GM21737 (cell line): ENCODE results near the gene SH2D3C.
A peak's percentile ranks its signal among the peaks of the same experiment; 100 is the strongest.
"Not testable (repeated sequence)": the region's sequence is repeated elsewhere in the genome, so short reads cannot be mapped to it uniquely, and the experiment has no call there.

Experiments
- ATAC-seq: cut with Tn5 transposase; IDR thresholded peaks from one replicate; pipeline ENCODE4 v1.9.1; 2021; ENCODE audit warnings: mild to moderate bottlenecking, moderate library complexity; ENCODE audit not compliant: unreplicated experiment

SH2D3C gene

GRCh38 chr9:127785933-127786772 is 7.7 kb upstream of the SH2D3C start, which contains the start of gene CDK9:
TSS of gene CDK9 (plus strand) at chr9:127786034. CDS start at chr9:127786149, 115 bp downstream.
- ATAC-seq, result peak; percentile 66

- ATAC-seq, result peak; percentile 45
Measured at GRCh38 chr9:127785023-127785932, 6.8 kb upstream of the SH2D3C start.

- ATAC-seq, result no peak
Measured at GRCh38 chr9:127783111-127784008, 4.9 kb upstream of the SH2D3C start.

GRCh38 chr9:127781806-127782205 is 3.3 kb upstream of the SH2D3C start:
- ATAC-seq, result no peak

- ATAC-seq, result not testable (repeated sequence)
Measured at GRCh38 chr9:127780909-127781308, 2.4 kb upstream of the SH2D3C start.

GRCh38 chr9:127780126-127780885 is 1.8 kb upstream of the SH2D3C start:
- ATAC-seq, result no peak

GRCh38 chr9:127779136-127779981 is 893 bp upstream of the SH2D3C start:
- peak; percentile 34 for ATAC-seq

- no peak for ATAC-seq
Measured at GRCh38 chr9:127777368-127777980, 992 bp downstream of the SH2D3C start.

- ATAC-seq, result no peak
Measured at GRCh38 chr9:127776924-127777289, 1.6 kb downstream of the SH2D3C start.

GRCh38 chr9:127776195-127776923 is 2.1 kb downstream of the SH2D3C start:
- ATAC-seq, result no peak

GRCh38 chr9:127773981-127774380 is 4.5 kb downstream of the SH2D3C start:
- ATAC-seq, result no peak

- ATAC-seq, result no peak
Measured at GRCh38 chr9:127773272-127773671, 5.2 kb downstream of the SH2D3C start.

- ATAC-seq, result no peak
Measured at GRCh38 chr9:127772603-127773002, 5.9 kb downstream of the SH2D3C start.

GRCh38 chr9:127771570-127772189 is 6.8 kb downstream of the SH2D3C start:
- ATAC-seq, result no peak

- peak; percentile 83 for ATAC-seq
Measured at GRCh38 chr9:127770905-127771569, 7.4 kb downstream of the SH2D3C start.

- no peak for ATAC-seq
Measured at GRCh38 chr9:127770583-127770904, 7.9 kb downstream of the SH2D3C start.

GRCh38 chr9:127769929-127770582 is 8.4 kb downstream of the SH2D3C start:
- no peak for ATAC-seq
